GM18870 (cell line): ENCODE data around the gene VANGL2.

Source experiments
- ATAC-seq: cut with Tn5 transposase; IDR thresholded peaks from one replicate; pipeline ENCODE4 v1.9.1; 2021; ENCODE audit warnings: moderate library complexity; ENCODE audit not compliant: unreplicated experiment

VANGL2 gene

DNA sequence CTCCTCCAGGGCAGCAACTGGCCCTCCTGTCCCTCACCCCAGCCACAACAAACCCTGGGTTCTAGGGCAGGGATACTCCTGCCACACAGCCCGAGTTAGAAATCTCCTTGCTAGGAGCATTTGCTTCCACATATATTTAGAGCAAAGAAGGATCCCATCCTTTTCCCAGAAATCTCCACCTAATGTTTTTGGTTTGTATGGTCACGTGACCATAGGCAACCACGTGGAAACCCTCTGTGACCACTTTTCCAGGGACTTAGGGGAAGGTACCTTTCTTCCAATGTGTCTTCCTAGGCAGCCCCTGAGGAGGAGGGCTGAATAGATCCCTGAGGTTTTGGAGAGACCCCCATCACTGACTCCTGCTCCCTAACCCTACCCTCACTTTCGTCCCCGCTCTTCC lies 25.5 kb downstream of the VANGL2 start:
- no peak for ATAC-seq

DNA sequence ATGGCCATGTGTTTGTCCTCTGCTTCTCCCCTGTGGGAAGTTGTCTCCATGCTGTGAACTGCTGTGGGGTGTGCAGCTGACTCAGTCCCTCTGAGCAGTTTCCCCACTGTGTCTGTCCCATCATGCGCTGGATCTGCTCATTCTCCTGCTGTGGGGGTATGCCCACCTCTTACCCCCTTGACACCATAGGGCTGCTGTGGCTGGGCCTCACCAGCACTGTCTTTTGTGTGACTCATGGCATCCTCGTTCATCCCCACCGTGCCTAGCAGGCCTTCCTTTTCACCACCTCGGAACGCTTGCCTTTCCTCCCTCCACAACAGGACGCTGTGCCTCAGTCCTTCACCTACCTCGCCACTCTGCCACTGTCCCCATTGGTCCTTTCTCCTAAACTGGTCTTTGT lies 27.3 kb downstream of the VANGL2 start:
- ATAC-seq, result no peak

DNA sequence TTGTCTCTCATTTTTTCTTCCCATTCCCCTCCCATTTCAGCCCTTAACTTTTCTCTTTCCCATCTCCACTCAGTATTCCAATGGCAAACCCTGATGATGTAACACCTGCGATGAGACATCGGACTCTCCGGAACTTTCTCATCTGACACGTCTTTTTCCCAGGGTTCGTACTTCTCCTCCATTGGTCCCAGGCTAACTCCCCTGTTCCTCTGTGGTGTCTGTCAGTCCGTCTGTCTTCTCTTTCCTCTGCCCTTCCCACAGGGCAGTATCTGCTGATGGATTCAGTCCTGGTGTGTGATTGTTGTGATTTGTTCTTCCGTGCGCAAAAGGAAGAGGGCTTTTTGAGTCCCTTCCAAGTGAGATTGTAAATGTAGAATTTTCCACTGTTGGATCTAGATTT lies 27.7 kb downstream of the VANGL2 start:
- no peak for ATAC-seq

DNA sequence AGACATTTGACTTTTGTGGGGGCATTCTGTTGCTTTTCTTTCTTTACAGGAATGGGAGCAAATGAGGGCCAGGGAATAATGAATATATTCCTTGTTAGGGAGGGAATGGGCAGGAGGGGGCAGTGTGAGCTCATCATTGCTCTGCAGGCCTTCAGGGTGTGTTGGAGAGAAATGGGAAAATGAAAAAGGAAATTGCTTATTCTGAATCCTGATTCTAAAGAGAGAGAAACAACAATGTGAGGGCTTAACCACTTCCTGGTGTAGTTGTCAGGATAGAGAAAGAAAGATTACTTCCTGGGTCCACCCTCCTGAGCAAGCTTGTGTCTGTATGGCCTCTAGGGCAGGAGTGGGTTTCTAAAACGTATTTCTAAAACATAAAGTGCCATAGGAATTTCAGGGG lies 28.3 kb downstream of the VANGL2 start:
- ATAC-seq, result no peak

DNA sequence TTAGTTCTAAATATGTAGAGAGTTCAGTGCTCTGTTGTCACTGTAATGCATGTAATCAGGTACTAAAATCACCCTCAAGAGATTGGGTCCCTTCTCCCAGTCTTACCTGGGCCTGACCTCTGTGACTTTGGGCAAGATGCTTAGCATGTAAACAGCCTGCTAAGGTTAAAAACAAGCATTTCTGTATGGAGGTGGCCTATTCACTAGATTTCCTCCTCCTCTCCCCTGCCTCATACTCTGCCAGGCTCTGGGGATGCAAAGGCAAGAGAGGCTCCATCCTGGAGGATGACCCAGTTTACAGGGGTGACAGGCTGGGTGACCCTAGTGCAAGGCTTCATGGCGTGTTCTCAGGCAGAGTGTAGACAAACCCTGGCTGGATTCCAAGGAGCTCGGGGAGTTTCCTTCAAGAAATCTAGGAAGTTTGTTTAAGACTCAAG lies 28.8 kb downstream of the VANGL2 start:
- ATAC-seq, result peak; percentile 2

DNA sequence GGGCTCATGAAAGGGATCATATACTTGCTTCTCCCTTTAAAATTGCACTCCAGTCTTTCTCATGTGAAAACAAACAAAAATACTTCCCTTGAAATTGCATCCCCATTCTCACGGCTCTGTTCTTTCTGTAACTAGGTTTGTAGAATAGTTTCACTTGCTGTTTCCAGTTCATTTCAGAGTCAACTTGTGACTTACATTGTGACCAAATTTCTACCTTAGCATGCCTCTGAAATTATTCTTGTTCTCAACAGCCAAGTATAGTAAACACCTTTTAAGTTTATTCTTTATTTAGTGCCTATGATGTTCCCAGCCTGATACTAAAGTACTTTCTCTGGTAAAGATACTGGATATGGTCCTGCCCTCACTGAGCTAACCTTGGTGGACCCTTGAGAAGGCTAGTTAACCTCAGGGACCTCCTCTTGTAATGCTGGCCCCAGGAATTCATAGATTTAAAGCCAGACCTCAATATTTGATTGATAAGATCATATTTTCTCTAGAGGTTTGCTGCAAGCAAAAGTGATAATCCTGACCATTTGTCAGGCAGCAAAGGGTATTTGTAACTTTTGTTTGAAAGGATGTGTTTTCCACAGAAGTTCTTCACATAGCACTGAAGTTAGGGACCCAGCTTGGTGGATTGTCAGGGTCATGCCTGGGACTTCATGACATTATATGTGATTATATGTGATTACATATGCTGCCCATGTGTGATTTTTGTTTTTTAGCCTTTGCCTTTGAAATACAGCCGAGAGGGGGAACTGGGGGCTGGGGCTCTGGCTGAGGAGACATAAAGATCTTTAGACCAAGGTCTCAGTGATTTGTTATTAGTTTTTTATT lies 29.6 kb downstream of the VANGL2 start:
- ATAC-seq, result peak; percentile 57

DNA sequence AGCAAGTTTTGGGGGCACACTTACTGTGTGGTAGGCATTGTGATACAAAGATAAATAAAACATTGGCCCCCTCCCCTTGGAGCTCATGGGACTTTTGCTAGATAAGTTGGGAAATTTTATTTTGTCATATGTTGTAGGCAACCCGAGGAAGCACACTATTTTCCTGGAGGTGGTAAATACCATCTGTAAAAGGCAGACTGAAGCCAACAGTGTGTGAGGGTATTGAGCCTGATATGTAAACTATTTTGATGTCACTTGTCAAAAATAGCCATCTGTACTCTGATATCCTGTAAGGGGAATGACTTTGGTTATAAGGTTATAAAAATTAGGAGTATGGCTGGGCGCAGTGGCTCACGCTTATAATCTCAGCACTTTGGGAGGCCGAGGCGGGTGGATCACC lies 30.6 kb downstream of the VANGL2 start:
- no peak for ATAC-seq

DNA sequence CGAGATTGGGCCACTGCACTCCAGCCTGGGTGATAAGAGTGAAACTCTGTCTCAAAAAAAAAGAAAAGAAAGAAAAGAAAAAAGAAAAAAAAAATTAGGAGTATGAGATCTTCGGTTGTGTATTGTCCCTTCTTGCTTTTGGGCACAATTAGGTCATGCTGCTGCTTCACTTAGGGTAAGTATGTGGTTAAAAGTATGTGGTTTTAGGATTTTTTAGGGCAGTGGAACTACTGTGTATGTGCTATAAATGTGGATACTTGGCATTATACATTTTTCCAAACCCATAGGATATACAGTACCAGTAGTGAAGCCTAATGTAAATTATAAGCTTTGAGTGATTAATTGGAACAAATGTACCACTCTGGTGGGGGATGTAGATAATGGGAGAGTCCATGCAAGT lies 31.2 kb downstream of the VANGL2 start:
- ATAC-seq, result no peak

DNA sequence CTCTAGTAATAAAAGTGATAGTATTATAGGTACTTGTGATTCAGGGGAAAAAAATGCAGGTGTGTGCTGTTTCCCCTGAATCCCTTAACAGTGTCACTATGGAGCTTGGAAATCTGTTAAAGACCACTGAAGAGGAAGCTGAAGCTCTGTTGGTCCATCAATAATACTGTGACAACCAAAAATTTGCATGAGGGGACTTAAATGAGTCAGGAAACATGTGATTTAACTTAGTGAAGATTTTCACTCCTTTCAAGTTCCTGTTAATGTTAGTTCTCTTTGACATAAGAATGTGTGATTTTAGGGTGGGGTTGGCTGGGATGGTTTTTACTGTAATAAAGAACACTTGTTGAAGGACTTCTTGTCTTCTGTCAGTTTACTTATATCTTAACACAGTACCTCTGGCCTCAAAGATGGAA lies 32.0 kb downstream of the VANGL2 start:
- peak; percentile 54 for ATAC-seq

DNA sequence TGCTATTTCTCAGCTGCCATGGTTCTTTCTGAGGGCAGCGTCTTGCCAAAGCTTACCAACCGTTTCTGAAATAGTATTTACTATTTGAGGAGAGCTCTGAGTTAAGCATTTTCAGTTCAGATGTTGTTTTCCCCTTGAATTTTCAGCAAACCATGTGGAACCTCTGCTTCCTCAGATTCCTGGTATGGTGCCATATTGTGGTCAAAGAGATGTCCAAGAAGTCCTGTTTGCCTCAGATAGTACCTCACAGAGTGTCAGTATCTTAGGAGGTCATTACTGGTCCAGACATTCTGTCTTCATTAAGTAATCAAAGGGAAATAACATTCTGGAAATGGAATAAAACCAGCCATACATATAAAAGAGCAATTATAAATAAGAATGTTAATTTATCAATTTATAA lies 36.6 kb downstream of the VANGL2 start:
- no peak for ATAC-seq

DNA sequence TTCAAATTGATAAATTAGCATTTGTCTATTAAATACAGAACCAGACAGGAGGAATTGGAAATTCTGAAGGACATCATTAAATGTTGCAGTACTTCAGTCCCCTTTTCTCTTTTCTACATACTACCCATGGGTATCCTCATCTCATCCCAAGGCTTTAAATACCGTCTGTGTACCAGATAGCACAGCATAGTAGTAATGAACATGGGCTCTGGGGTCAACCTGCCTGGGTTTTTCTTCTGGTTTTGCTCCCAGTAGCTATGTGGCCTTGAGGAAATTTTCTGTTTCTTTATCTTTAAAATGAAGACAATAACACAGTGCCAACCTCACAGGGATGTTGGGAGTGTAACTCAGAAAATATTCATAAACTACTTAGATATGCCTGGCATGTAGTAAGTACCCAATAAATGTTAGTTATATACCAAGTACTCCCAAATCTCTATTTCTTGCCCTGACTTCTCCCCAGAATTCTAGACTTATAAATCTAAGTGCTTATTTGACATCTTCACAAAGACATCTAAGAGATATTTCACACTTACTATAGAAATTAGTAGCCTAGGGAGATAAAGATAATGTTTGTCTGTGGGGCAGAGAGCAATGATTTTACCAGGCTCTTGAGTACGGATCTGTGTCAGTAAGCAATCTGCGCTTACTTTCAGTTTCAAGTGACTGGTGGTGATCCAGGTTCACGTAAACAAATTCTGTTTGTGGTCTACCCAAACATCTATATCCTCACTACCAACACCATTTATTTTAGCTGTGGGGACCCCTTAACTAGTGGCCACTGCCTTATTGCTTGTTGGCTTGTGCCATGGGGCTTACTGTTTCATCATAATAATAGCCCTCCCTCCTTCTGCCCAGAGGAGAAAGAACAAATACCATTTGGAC lies 37.3 kb downstream of the VANGL2 start:
- peak; percentile 62 for ATAC-seq

DNA sequence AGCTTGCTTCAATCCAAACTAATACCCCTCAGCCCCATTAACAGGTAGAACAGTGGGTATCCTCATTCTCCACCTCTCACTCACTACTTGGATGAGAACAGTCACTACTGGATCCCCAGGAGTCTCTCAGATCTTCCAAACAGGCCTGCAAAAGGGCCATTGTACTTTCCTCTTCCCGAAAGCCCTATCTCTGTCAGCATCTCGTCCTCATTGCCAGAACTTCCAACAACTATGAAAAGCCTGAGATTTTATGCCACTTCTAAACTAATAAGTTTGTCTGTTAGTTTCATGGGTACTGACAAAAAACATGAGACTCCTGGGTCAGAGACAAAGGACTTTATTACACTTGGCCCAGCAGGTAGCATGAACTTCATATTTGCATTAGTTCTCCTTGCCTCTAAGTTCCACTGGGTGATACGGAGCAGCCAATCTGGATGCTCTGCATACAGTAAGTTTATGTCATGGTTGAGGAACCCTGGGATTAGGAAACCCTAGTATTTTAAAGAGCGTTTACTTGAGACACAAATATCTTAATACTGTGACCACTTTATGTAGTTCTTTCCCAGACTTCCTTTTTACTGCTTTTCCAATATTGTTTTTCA lies 38.1 kb downstream of the VANGL2 start:
- ATAC-seq, result no peak

DNA sequence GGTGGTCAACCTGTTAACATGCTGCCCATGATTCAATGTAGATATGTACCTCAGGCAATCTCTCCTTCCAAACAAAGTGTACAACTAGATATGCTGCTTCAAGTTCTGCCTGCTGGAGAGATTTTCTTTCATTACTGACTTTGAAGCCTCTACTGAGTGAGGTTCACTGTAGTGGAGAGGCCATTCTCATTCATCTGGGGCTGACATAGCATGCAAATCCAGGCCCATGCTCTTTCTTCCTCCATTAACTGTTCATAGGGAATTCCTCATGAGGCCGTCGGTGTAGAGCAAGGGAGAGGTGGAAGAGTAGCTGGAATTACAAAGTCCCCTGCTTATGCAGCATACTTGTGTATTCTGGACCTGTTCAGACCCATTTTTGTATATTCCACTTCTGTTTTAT lies 38.6 kb downstream of the VANGL2 start:
- ATAC-seq, result no peak

DNA sequence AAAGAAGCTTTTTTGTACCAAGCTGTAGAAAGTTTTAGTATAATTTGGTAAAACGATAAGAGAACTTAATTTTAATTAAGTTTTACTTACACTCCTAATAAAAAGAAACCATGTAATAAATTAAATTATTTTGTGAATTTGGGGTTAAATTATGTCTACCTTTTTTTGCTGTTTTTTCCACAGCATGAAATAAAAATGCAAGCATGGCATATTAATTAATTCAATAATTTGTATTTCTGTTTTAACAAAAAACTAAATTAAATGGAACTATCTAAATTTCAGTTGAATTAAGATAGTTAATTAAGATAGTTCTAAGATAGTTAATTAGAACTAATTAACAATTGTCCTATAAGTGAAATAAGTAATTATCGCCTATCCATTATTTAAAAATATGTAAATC lies 39.4 kb downstream of the VANGL2 start:
- no peak for ATAC-seq

DNA sequence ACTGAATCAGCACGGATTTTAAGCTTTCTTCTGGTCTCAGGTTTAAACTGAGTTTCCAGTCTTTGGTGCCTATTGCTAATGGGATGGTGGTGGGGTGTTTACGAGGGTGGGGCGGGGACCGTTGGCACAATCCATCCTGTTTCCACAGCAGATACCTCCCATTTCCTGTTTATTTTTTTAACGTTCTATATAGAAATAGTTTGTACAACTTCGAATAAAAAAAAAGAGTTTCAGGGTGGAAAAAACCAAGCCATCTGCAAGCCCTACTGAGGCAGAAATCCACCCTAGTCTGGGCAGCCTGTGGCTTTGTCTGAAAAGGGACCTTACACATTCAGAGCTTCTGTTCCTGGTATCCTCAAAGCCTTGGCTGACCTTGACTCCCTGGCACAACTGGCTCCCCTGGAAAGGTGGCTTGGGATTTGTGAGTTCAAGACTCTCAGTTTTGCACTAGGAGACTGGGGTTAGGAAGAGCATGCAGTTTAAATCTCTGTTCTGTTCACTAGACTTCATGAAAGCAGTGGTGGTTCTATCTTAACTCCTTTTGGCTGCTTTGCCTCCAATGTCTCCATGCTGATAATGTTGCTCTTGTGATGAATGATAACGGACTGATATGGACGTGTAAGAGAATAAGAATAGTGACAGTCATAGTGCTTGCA lies 46.7 kb downstream of the VANGL2 start:
- ATAC-seq, result no peak

DNA sequence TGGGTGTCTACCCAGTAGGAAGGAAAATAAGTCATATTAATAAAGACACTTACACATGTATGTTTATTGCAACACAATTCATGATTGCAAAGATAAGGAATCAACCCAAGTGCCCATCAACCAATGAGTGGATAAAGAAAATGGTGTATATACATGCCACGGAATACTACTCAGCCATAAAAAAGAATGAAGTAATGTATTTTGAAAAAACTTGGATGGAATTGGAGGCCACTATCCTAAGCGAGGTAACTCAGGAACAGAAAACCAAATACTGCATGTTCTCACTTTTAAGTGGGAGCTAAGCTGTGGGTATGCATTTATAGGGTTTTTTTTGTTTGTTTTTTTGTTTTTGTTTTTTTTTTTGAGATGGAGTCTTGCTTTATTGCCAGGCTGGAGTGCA lies 49.1 kb downstream of the VANGL2 start:
- ATAC-seq, result no peak

DNA sequence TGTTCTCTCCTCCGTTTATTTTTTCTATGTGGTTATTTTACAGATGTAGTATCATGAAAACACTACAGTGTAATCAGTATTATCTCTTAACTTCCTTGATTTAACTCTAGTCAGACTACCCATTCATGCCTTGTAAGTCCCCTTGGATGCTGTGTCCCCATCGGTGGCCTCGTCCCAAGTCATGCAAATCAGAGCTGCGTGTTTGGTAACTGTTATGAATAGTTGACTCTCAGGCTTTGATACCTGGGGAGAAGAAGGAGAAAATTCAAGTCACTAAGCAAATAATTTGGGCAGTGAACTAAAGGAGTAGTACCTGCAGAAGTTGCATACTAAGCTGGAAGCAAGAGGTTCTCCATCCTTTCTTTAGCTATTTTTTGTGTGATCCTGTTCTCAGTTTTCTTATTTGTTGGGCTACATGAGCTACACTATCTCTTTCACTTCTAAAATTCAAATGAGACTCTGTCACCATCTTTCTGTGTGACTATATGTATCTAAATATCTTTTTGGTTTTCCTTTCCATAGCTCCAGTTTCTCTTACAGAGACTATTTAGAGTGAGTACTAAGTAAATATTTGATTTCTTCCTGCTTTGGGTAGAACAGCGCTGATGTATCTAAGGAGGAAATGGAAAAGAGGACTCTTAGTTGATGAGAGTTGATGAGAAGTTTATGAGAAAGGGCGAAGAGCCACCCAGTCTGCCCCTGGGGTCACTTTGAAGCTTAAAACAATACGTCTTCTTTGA lies 50.9 kb downstream of the VANGL2 start:
- ATAC-seq, result peak; percentile 47

DNA sequence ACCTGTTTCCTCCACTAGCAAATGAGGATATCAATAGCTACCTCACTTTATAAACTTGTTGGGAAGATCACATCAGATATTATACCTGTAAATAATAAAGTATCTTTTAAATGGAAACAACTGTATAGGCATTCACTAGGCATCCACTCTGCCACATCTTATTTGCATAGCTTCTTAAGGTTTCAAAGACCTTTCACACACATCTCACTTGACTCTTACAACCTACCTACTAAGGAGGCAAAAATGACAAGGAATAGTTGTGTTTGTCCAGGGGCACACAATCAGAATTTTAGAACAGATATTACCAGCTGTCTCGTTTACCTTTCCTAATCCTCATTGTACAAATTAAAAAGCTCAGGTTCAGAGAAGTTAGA lies 51.5 kb downstream of the VANGL2 start:
- ATAC-seq, result no peak

DNA sequence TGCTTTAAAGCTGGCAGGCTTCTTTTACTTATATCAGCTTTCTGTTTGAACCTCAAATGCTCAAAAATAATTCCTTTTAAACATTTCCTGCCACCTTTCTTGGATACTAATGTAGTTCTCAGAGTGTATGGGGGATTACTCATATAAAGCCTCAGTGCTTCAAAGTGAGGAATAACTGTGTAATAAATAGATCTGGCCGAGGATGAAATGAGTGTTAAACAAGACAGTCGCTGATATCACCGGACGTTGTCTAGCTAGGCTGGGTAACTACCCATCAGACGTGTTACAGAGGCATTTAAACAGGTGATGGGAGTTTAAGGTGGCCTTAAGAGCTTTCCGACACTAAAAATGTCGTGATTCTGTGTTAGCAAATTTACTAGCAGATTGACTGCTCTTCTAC lies 53.1 kb downstream of the VANGL2 start:
- peak; percentile 44 for ATAC-seq

DNA sequence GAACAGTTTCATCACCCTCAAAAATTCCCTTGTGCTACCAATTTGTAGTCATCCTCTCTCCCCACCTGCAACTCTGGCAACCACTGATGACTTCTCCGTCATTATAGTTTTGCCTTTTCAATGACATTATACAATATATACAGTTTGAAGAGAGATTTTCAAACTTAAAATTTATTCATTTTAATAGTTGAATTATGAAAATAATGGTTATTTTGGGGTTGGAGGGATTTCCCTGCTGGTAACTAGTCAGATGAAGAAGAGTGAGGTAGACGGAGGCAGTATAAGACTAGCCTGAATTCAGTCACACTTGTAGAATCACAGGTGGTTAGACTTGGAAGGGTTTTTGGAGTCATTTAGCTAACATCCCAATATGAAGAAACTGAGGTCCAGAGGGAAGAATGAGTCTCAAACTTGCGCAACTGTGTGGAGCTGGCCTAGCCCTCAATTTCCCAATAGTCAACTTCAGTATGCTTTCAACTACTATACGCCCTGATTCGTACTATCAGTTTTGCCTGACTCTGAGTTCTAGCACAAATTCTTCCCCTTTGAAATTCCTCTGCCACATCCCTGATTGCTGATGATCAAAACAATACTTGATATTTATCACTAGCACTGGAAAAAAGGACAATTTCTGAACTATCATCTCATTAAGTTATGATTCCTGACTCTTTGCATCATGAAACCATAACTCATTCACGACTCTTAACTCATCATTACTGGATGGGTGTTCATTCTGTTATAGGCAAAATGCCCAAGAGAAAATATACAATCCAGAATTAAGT lies 54.2 kb downstream of the VANGL2 start:
- no peak for ATAC-seq
